ENCODE data around the gene TMEM259. TPM values are rescaled to one million over a fixed set of nuclear protein-coding genes. Genes with fewer than 3 reads are reported as not detected.
A peak's percentile ranks its signal among the peaks of the same experiment; 100 is the strongest.

TMEM259 gene
- total RNA-seq, 2 experiments from 2014 or later: 183 to 195 TPM

- H3K27ac Mint-ChIP-seq: peak overlapping the region; percentile 57
- no peaks in the 10 kb centered on the region for H3K27me3 Mint-ChIP-seq
- H3K9me3 Mint-ChIP-seq: no peaks in the 10 kb centered on the region
- POLR2A ChIA-PET: no interaction called here
- H3K4me3 Mint-ChIP-seq: no peak overlapping the region
- H3K36me3 Mint-ChIP-seq (ENCODE audit: low read depth): peaks cover 4% of the 10 kb centered on the region
- CTCF ChIA-PET: interaction anchor here (1.1 to 1.3 kb wide), 2 partner anchors 51 to 228 kb away, joined by 4 read pairs; no protein-coding TSS in a partner anchor
- no peak for DNase-seq
- peaks cover 31% of the 10 kb centered on the region for H3K4me1 Mint-ChIP-seq
Observed at GRCh38 chr19:1016647-1017114, 4.2 kb downstream of the TMEM259 start.

- CTCF ChIA-PET: interaction anchor here (1.1 to 1.3 kb wide), 2 partner anchors 52 to 228 kb away, joined by 4 read pairs; no protein-coding TSS in a partner anchor
- Mint-ChIP-seq H3K36me3 (ENCODE audit: low read depth) (peaks cover 4% of the 10 kb centered on the region), H3K4me3 (no peak overlapping the region), H3K4me1 (peaks cover 25% of the 10 kb centered on the region), H3K9me3 (no peaks in the 10 kb centered on the region), H3K27ac (no peak overlapping the region), H3K27me3 (no peaks in the 10 kb centered on the region)
- POLR2A ChIA-PET: no interaction called here
- DNase-seq: no peak
Observed at GRCh38 chr19:1015782-1016646, 4.9 kb downstream of the TMEM259 start.

GRCh38 chr19:1015061-1015781 is 5.7 kb downstream of the TMEM259 start:
- ChIA-PET POLR2A (no interaction called here), CTCF (interaction anchor here (0.9 kb wide), 1 partner anchor 93 kb away, joined by 5 read pairs; no protein-coding TSS in a partner anchor)
- Mint-ChIP-seq H3K4me1 (peaks cover 25% of the 10 kb centered on the region), H3K4me3 (no peak overlapping the region), H3K9me3 (no peaks in the 10 kb centered on the region), H3K27me3 (no peaks in the 10 kb centered on the region), H3K27ac (no peak overlapping the region), H3K36me3 (ENCODE audit: low read depth) (peaks cover 4% of the 10 kb centered on the region)
- DNase-seq: no peak

DNA sequence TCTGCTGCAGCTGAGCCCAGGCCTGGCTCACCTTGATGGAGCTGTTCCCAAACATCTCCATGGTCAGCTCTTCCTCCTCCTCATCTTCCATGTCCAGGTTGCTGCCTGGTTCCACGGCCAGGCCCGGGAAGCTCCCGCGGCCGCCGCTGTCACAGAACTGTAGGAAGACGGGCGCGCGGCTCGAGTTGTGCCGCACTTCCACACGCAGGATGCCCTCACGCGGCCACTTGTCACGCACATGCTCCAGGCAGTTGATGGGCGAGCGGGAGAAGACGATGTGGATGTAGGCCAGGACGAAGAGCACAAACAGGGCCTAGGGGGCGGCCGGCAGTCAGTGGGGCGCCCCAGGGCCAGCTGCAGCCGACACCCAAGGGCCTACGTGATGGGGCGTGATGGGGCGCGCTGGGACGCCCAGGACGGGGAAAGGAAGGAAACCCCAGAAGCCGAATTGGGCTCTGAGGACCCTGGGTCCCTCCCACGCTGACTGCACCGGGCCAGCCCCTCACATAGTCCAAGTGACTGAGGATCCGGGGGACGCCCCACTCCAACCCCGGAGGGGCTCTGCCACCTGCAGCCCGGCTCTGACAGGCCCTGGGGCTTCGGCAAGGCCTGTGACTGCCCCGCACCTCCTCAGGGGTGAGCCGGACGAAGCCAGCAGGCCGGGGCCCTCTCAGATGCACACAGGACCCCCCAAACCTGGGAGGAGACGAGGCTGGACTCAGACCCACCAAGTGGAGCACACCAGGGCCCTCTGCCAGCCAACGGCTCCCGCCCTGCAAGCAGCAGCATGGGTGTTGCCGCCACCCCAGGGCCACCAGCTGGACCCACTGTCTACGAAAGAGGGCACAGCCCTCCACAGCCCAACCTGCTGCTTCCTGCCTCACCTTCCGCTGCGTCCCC is 6.5 kb downstream of the TMEM259 start:
- no peak for DNase-seq
- no peak overlapping the region for H3K4me3 Mint-ChIP-seq
- H3K27ac Mint-ChIP-seq: no peak overlapping the region
- H3K4me1 Mint-ChIP-seq: peaks cover 25% of the 10 kb centered on the region
- H3K27me3 Mint-ChIP-seq: no peaks in the 10 kb centered on the region
- ChIA-PET POLR2A (no interaction called here), CTCF (interaction anchor here (0.9 kb wide), 1 partner anchor 92 kb away, joined by 5 read pairs; no protein-coding TSS in a partner anchor)
- H3K9me3 Mint-ChIP-seq: no peaks in the 10 kb centered on the region
- peaks cover 6% of the 10 kb centered on the region for H3K36me3 Mint-ChIP-seq (ENCODE audit: low read depth)

DNA sequence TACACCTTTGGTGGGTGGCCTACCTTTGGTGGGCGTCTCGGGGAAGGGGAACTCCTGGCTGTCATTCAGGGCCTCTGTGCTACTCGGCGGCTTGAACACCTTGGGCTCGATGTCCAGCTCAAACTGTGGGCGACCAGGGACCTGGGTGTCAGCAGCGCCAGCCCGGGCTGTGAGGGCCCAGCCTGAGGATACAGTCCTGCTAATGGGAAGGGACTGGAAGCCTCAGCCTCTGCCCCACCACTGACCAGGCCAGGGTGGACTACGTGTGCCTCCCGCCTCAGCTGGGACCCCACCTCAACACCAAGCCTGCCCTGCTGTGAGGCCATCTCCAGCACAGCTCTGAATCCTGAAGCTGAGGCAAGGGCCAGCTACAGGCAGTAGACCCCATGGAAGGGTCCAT is 7.7 kb downstream of the TMEM259 start:
- H3K4me3 Mint-ChIP-seq: no peak overlapping the region
- ChIA-PET POLR2A (no interaction called here), CTCF (no interaction called here)
- no peaks in the 10 kb centered on the region for H3K9me3 Mint-ChIP-seq
- H3K27ac Mint-ChIP-seq: no peak overlapping the region
- H3K4me1 Mint-ChIP-seq: peaks cover 15% of the 10 kb centered on the region
- no peaks in the 10 kb centered on the region for H3K27me3 Mint-ChIP-seq
- DNase-seq: no peak
- H3K36me3 Mint-ChIP-seq (ENCODE audit: low read depth): peaks cover 7% of the 10 kb centered on the region

DNA sequence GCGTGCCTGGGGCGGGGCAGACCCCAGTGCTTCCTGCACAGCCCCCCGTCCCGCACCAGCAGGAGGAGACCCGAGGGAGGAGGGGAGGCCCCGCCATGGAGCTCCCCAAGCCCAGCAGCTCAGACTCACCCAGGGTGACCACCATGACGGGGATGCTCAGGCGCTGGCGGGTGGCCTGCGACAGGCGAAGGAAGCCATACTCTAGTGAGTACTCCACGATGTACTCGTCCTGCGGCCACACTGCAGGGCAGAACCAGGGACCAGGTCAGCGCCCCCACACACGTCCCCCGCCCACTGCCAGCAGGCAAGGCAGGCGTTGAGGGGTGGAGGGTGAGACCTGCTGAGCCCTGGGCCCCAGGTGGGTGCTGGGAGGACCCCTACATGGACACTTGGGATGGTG is 8.6 kb downstream of the TMEM259 start:
- Mint-ChIP-seq H3K4me1 (peaks cover 6% of the 10 kb centered on the region), H3K36me3 (ENCODE audit: low read depth) (peaks cover 7% of the 10 kb centered on the region), H3K4me3 (no peak overlapping the region), H3K27me3 (no peaks in the 10 kb centered on the region), H3K27ac (no peak overlapping the region), H3K9me3 (no peaks in the 10 kb centered on the region)
- ChIA-PET POLR2A (no interaction called here), CTCF (no interaction called here)
- DNase-seq: no peak

DNA sequence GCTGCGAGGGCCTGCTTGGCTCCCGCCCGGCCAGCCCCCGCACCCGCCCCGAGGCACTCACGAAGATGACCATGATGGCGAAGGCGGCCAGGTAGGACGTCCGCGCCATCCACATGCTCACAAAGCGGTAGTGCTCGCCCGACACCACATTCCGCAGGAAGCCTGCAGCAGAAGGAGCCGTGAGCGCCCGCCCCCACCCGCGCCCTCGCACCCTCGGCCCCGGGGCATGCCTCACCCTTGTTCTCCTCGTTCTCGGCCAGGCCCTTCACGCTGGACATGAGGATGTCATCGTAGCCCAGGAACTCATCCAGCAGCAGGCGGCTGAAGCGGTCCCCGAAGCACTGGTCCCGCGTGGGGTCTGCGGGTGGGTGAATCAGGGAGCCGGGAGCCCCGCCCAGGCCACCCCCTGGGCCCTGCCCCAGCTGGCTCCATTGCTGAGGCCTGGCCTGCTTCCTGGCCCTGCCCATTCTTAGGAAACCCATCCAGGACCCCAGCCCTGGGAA is 9.0 kb downstream of the TMEM259 start:
- H3K27me3 Mint-ChIP-seq: no peaks in the 10 kb centered on the region
- H3K4me1 Mint-ChIP-seq: peaks cover 2% of the 10 kb centered on the region
- no peak overlapping the region for H3K4me3 Mint-ChIP-seq
- no peak overlapping the region for H3K27ac Mint-ChIP-seq
- peaks cover 6% of the 10 kb centered on the region for H3K36me3 Mint-ChIP-seq (ENCODE audit: low read depth)
- ChIA-PET CTCF (no interaction called here), POLR2A (no interaction called here)
- no peak for DNase-seq
- no peaks in the 10 kb centered on the region for H3K9me3 Mint-ChIP-seq

GRCh38 chr19:1010586-1011510 is 10.1 kb downstream of the TMEM259 start:
- no peak overlapping the region for H3K27ac Mint-ChIP-seq
- ChIA-PET POLR2A (interaction anchor here (0.6 kb wide), 1 partner anchor 630 kb away, joined by 3 read pairs; no protein-coding TSS in a partner anchor), CTCF (no interaction called here)
- peaks cover 4% of the 10 kb centered on the region for H3K36me3 Mint-ChIP-seq (ENCODE audit: low read depth)
- H3K9me3 Mint-ChIP-seq: no peaks in the 10 kb centered on the region
- no peaks in the 10 kb centered on the region for H3K27me3 Mint-ChIP-seq
- DNase-seq: no peak
- no peaks in the 10 kb centered on the region for H3K4me1 Mint-ChIP-seq
- no peak overlapping the region for H3K4me3 Mint-ChIP-seq

DNA sequence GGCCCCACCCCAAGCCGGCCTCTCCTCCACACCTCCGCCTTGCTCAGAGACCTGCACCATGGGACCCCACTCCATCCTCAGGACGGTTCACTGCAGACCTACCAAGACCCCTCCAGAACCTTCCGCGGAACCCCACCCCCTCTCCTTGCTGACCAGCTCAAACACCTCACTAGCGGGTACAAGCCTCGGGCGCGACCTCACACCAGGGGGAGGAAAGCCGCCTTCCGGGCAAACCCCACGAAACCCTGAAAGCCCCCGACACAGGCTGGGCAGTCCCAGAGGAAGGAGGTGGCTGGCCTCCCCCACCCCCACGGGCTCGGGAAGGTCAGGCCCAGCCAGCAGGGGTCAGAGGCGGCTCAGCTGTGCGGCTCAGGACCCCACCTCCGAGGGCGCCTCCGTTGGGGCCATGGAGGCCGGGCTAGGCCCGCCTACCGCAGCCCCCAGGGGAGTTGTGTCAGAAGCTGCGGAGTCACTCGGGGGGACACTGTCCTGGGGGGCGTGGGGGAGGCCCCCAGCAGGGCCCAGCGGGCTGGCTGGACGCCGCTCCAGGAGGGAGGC is 10.9 kb downstream of the TMEM259 start:
- DNase-seq: no peak
- POLR2A ChIA-PET: interaction anchor here (0.6 kb wide), 1 partner anchor 630 kb away, joined by 3 read pairs; no protein-coding TSS in a partner anchor
- H3K4me1 Mint-ChIP-seq: no peaks in the 10 kb centered on the region
- H3K27ac Mint-ChIP-seq: no peak overlapping the region
- CTCF ChIA-PET: no interaction called here
- no peaks in the 10 kb centered on the region for H3K9me3 Mint-ChIP-seq
- H3K4me3 Mint-ChIP-seq: no peak overlapping the region
- H3K27me3 Mint-ChIP-seq: no peaks in the 10 kb centered on the region
- peaks cover 4% of the 10 kb centered on the region for H3K36me3 Mint-ChIP-seq (ENCODE audit: low read depth)

DNA sequence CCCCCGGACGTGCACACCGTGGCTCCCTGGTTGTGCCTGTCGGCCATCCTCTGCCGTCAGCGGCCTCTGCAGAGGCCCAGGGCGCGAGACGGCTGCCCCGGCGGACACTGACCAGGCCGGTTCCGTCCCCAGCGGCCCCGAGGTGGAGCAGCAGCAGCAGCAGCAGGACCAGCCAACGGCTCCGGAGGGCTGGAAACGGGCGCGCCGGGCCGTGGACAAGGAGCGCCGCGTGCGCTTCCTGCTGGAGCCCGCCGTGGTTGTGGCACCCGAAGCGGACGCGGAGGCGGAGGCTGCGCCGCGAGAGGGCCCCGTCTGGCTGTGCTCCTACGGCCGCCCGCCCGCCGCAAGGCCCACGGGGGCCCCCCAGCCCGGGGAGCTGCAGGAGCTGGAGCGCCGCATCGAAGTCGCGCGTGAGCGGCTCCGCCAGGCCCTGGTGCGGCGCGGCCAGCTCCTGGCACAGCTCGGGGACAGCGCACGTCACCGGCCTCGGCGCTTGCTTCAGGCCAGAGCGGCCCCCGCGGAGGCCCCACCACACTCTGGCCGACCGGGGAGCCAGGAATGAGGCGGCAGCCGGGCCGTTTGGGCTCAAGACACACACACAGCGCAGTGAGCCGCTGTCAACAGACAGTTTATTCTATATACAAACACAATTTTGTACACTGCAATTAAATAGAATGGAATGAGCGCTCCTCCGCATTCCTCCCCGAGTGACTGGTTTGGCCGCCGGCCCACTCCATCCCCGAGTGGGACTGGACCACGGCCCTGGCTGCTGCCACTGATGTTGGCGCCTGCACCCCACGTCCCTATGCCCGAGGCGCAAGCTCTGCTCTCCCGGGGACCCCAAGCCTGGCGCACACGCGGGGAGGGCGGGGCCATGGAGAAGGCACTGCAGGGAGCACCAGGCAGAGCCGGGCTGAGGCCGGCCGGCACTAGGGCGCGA is 11.6 kb downstream of the TMEM259 start:
- peaks cover 4% of the 10 kb centered on the region for H3K36me3 Mint-ChIP-seq (ENCODE audit: low read depth)
- H3K27me3 Mint-ChIP-seq: no peaks in the 10 kb centered on the region
- H3K4me1 Mint-ChIP-seq: no peaks in the 10 kb centered on the region
- no peak for DNase-seq
- H3K27ac Mint-ChIP-seq: no peak overlapping the region
- CTCF ChIA-PET: no interaction called here
- no peaks in the 10 kb centered on the region for H3K9me3 Mint-ChIP-seq
- POLR2A ChIA-PET: no interaction called here
- H3K4me3 Mint-ChIP-seq: no peak overlapping the region
